Osteoblast (primary cell): ENCODE measurements around the gene FUT9. TPM values are rescaled to one million over a fixed set of nuclear protein-coding genes. Genes with fewer than 3 reads are reported as not detected.

Experiments
- DNase-seq: peaks from one replicate; pipeline ENCODE4 v3.0.0; 2011; ENCODE audit warnings: low spot score, mixed read lengths; ENCODE audit not compliant: insufficient read length; ENCODE audit errors: missing footprints
- H2AFZ ChIP-seq: 2 replicates; pipeline ENCODE4 v1.6.0; 2011; ENCODE audit warnings: mild to moderate bottlenecking, low read length
- H3K27ac ChIP-seq: 2 replicates; pipeline ENCODE4 v1.5.1; 2011; ENCODE audit warnings: mild to moderate bottlenecking, low read depth, low read length, moderate library complexity
- H3K27me3 ChIP-seq: 2 replicates; pipeline ENCODE4 v1.6.0; 2012; ENCODE audit warnings: mild to moderate bottlenecking, control low read depth, inconsistent platforms, low read length, moderate library complexity; ENCODE audit not compliant: insufficient read depth
- H3K36me3 ChIP-seq: 2 replicates; pipeline ENCODE4 v1.5.1; 2011; ENCODE audit warnings: mild to moderate bottlenecking, low read length, control low read depth, moderate library complexity; ENCODE audit not compliant: insufficient read depth
- H3K4me1 ChIP-seq: 2 replicates; pipeline ENCODE4 v1.5.1; 2011; ENCODE audit warnings: mild to moderate bottlenecking, low read length, control low read depth, moderate library complexity; ENCODE audit not compliant: insufficient read depth
- H3K4me2 ChIP-seq: 2 replicates; pipeline ENCODE4 v1.6.0; 2011; ENCODE audit warnings: mild to moderate bottlenecking, low read length; ENCODE audit not compliant: insufficient read depth
- H3K4me3 ChIP-seq: fragments of 200-600 bp; sonication (generic); 3 replicates; pipeline ENCODE4 v1.5.1; 2012; ENCODE audit warnings: mild to moderate bottlenecking, low read length, inconsistent platforms; ENCODE audit not compliant: insufficient read depth
- H3K79me2 ChIP-seq: 2 replicates; pipeline ENCODE4 v1.6.0; 2012; ENCODE audit warnings: mild to moderate bottlenecking, low read length, control low read depth, inconsistent platforms; ENCODE audit not compliant: insufficient read depth
- H3K9me3 ChIP-seq: 2 replicates; pipeline ENCODE4 v1.5.1; 2011; ENCODE audit warnings: low read depth, low read length, control low read depth
- H4K20me1 ChIP-seq: 2 replicates; pipeline ENCODE4 v1.6.0; 2012; ENCODE audit warnings: mild to moderate bottlenecking, low read length, control low read depth; ENCODE audit not compliant: insufficient read depth
- CTCF ChIP-seq: IDR thresholded peaks from 2 replicates; pipeline ENCODE4 v1.5.1; 2011; ENCODE audit warnings: mild to moderate bottlenecking, low read depth, low read length, moderate library complexity; ENCODE audit errors: extremely low read depth
- total RNA-seq: library from RNA; depleted of rRNA; stranded (reverse); fragments of >200 nt; gene quantifications from 2 replicates; pipeline ENCODE4 v1.2.3, GENCODE V29; 2012

The FUT9 gene
- total RNA-seq, 1 donor, result not detected

DNA sequence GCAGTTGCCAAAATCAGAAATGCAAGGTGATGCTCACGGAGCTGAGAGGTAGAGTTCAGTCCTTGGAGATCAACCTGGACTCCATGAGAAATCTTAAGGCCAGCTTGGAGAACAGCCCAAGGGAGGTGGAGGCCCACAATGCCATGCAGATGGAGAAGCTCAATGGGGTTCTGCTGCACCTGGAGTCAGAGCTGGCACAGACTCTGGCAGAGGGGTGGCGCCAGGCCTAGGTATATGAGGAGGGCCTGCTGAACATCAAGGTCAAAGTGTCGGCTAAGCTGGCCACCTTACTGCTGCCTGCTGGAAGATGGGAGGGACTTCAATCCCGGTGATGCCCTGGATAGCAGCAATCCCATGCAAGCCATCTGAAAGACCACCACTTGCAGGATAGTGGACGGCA lies 23.9 kb upstream of the FUT9 start:
- Histone ChIP-seq H3K4me3 (no peak overlapping the region), H2AFZ (no peak overlapping the region), H3K27me3 (no peaks in the 10 kb centered on the region), H4K20me1 (no peaks in the 10 kb centered on the region), H3K4me1 (no peaks in the 10 kb centered on the region), H3K9me3 (no peaks in the 10 kb centered on the region), H3K79me2 (no peaks in the 10 kb centered on the region), H3K36me3 (no peaks in the 10 kb centered on the region), H3K4me2 (no peak overlapping the region), H3K27ac (no peak overlapping the region)
- DNase-seq, result no peak
- TF ChIP-seq CTCF, result no peak

GRCh38 chr6:95994151-95994550 lies 21.6 kb upstream of the FUT9 start:
- Histone ChIP-seq H3K4me1 (no peaks in the 10 kb centered on the region), H2AFZ (no peak overlapping the region), H4K20me1 (no peaks in the 10 kb centered on the region), H3K27me3 (no peaks in the 10 kb centered on the region), H3K36me3 (no peaks in the 10 kb centered on the region), H3K9me3 (no peaks in the 10 kb centered on the region), H3K4me3 (no peak overlapping the region), H3K79me2 (no peaks in the 10 kb centered on the region), H3K4me2 (no peak overlapping the region), H3K27ac (no peak overlapping the region)
- no peak for DNase-seq
- no peak for TF ChIP-seq CTCF

DNA sequence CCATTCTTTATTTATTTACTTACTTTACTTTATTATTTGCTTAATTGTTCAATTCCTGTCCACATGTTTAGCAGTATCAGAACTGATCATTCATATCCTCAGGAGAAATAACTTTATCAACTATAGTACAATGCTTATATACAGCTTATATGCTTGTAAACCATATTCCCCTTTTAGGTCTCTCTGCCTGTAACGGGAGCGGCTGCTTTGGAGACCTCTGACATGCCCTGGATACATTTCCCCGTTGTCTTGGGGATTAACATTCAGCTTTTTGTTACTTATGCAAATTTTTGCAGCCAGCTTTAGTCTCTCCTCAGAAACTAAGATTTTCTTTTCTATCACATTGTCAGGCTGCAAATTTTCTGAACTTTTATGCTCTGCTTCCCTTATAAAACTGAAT lies 17.6 kb upstream of the FUT9 start:
- no peaks in the 10 kb centered on the region for H3K79me2 ChIP-seq
- no peaks in the 10 kb centered on the region for H3K27me3 ChIP-seq
- no peak overlapping the region for H3K4me3 ChIP-seq
- no peak for DNase-seq
- H3K27ac ChIP-seq, result no peak overlapping the region
- no peak overlapping the region for H2AFZ ChIP-seq
- H4K20me1 ChIP-seq, result no peaks in the 10 kb centered on the region
- no peaks in the 10 kb centered on the region for H3K36me3 ChIP-seq
- no peaks in the 10 kb centered on the region for H3K9me3 ChIP-seq
- TF ChIP-seq CTCF, result no peak
- no peak overlapping the region for H3K4me2 ChIP-seq
- no peaks in the 10 kb centered on the region for H3K4me1 ChIP-seq

DNA sequence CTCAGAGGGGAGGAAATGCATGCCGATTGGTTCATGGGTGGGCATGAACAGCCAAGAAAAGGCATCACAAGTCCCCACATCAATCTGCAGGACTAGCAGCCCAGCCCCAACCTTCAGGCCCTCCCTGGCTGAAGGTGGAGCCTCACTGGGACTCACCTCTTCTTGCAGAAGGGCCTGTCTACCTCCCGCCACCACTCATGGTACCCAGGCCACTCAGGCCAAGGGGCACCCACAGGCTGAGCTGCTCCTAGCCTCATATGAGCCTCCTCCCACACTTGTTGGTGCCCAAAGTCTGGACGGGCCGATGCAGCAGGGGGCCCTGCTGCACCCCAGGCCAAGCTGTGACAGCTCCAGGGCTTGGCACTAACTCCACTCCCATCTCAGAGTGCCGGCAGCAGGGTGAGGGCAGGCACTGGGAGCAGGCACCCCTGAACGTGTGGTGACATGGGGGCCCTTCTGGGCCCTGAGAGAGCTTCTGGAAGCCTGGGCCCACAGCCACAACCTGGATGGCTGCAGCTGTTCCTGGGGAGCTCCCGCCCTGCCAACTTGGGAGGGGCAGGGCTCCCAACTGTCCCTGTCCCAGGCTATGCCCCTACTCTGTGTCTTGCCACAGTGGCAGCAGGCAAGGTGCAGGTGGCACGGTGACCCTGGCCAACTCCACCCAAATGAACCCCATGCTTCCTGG lies 13.7 kb upstream of the FUT9 start:
- H3K27ac ChIP-seq, result no peak overlapping the region
- H3K4me2 ChIP-seq, result no peak overlapping the region
- H3K79me2 ChIP-seq, result no peaks in the 10 kb centered on the region
- TF ChIP-seq CTCF, result no peak
- no peak overlapping the region for H2AFZ ChIP-seq
- no peaks in the 10 kb centered on the region for H3K27me3 ChIP-seq
- H3K9me3 ChIP-seq, result no peaks in the 10 kb centered on the region
- no peak overlapping the region for H3K4me3 ChIP-seq
- H3K36me3 ChIP-seq, result no peaks in the 10 kb centered on the region
- H4K20me1 ChIP-seq, result no peaks in the 10 kb centered on the region
- H3K4me1 ChIP-seq, result no peaks in the 10 kb centered on the region
- DNase-seq, result no peak
